OCI-LY3 (cell line): Measurements from ENCODE around the gene MATN4.

ENCODE experiments used
- H2AFZ ChIP-seq: fragments of 200-600, 300-600 bp; shearing (Covaris generic); 2 replicates; pipeline ENCODE4 v1.6.0; 2014; ENCODE audit warnings: antibody characterized with exemption, low read depth, low read length
- H3K27ac ChIP-seq: fragments of 200-600, 300-600 bp; sonication (generic); 2 replicates; pipeline ENCODE4 v1.5.1; 2014; ENCODE audit warnings: mild to moderate bottlenecking, low read length, moderate library complexity, mixed read lengths
- H3K27me3 ChIP-seq: fragments of 200-600, 300-600 bp; sonication (generic); 2 replicates; pipeline ENCODE4 v1.6.1; 2014; ENCODE audit warnings: low read depth, low read length, mixed read lengths
- H3K36me3 ChIP-seq: fragments of 200-600, 300-600 bp; sonication (generic); replicated peaks from 2 replicates; pipeline ENCODE3; 2014; ENCODE audit warnings: low read depth, low read length, mixed read lengths
- H3K4me1 ChIP-seq: fragments of 300-600, 200-600 bp; sonication (generic); 2 replicates; pipeline ENCODE4 v1.6.1; 2014; ENCODE audit warnings: low read length, mixed read lengths
- H3K4me2 ChIP-seq: fragments of 200-600, 300-600 bp; sonication (generic); 2 replicates; pipeline ENCODE4 v1.6.1; 2014; ENCODE audit warnings: low read length, mixed read lengths
- H3K4me3 ChIP-seq: fragments of 300-600, 200-600 bp; sonication (generic); 2 replicates; pipeline ENCODE4 v1.5.1; 2014; ENCODE audit warnings: antibody characterized with exemption, mild to moderate bottlenecking, low read length, moderate library complexity
- H3K79me2 ChIP-seq: fragments of 300-600, 200-600 bp; shearing (Covaris generic); 2 replicates; pipeline ENCODE4 v1.6.1; 2014; ENCODE audit warnings: mild to moderate bottlenecking, low read length, mixed read lengths
- H3K9ac ChIP-seq: fragments of 300-600, 200-600 bp; shearing (Covaris generic); 2 replicates; pipeline ENCODE4 v1.6.0; 2014; ENCODE audit warnings: mild to moderate bottlenecking, low read length, moderate library complexity
- H3K9me3 ChIP-seq: fragments of 200-600, 300-600 bp; shearing (Covaris generic); 2 replicates; pipeline ENCODE4 v1.6.1; 2014; ENCODE audit warnings: low read length, mixed read lengths; ENCODE audit not compliant: insufficient read depth
- H4K20me1 ChIP-seq: fragments of 200-600, 300-600 bp; sonication (generic); 2 replicates; pipeline ENCODE4 v1.6.1; 2016; ENCODE audit warnings: low read length, mixed read lengths; ENCODE audit not compliant: insufficient read depth
- EZH2phosphoT487 ChIP-seq: fragments of 200-600 bp; shearing (Covaris generic); IDR thresholded peaks from 2 replicates; pipeline ENCODE4 v1.6.1; 2018; ENCODE audit warnings: antibody characterized with exemption, mixed run types, low read depth
- TF ChIP-seq, protein P1 (sequence below): fragments of 200-600, 300-600 bp; sonication (generic); IDR thresholded peaks from 2 replicates; pipeline ENCODE4 v1.5.1; 2014; ENCODE audit warnings: antibody characterized with exemption, low read length, low read depth

Gene MATN4

DNA sequence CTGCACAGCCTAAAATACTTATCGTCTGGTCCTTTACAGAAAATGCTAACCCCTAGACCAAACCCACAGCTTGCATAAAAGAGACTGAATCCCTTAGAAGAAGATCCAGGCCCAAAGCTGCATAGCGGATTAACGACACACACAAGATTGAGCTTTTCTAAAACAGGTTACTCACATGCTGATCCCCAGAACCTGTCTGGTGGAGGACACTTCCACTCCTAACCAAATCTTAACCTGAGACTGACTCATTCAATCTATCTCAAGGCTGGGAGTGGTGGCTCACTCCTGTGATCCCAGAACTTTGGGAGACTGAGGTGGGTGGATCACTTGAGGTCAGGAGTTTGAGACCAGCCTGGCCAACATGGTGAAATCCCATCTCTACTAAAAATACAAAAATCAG is 50.9 kb downstream of the MATN4 start:
- peaks cover 83% of the 10 kb centered on the region for H3K27me3 ChIP-seq
- no peaks in the 10 kb centered on the region for H4K20me1 ChIP-seq
- no peaks in the 10 kb centered on the region for H3K79me2 ChIP-seq
- no peak overlapping the region for H3K9ac ChIP-seq
- H3K36me3 ChIP-seq: no peaks in the 10 kb centered on the region
- H3K4me3 ChIP-seq: no peak overlapping the region
- H3K4me1 ChIP-seq: peaks cover 13% of the 10 kb centered on the region
- H3K9me3 ChIP-seq: no peaks in the 10 kb centered on the region
- H3K4me2 ChIP-seq: no peak overlapping the region
- no peak for TF ChIP-seq EZH2phosphoT487
- TF ChIP-seq, protein P1, sequence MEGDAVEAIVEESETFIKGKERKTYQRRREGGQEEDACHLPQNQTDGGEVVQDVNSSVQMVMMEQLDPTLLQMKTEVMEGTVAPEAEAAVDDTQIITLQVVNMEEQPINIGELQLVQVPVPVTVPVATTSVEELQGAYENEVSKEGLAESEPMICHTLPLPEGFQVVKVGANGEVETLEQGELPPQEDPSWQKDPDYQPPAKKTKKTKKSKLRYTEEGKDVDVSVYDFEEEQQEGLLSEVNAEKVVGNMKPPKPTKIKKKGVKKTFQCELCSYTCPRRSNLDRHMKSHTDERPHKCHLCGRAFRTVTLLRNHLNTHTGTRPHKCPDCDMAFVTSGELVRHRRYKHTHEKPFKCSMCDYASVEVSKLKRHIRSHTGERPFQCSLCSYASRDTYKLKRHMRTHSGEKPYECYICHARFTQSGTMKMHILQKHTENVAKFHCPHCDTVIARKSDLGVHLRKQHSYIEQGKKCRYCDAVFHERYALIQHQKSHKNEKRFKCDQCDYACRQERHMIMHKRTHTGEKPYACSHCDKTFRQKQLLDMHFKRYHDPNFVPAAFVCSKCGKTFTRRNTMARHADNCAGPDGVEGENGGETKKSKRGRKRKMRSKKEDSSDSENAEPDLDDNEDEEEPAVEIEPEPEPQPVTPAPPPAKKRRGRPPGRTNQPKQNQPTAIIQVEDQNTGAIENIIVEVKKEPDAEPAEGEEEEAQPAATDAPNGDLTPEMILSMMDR: no peak
- H3K27ac ChIP-seq: no peak overlapping the region
- H2AFZ ChIP-seq: no peak overlapping the region

DNA sequence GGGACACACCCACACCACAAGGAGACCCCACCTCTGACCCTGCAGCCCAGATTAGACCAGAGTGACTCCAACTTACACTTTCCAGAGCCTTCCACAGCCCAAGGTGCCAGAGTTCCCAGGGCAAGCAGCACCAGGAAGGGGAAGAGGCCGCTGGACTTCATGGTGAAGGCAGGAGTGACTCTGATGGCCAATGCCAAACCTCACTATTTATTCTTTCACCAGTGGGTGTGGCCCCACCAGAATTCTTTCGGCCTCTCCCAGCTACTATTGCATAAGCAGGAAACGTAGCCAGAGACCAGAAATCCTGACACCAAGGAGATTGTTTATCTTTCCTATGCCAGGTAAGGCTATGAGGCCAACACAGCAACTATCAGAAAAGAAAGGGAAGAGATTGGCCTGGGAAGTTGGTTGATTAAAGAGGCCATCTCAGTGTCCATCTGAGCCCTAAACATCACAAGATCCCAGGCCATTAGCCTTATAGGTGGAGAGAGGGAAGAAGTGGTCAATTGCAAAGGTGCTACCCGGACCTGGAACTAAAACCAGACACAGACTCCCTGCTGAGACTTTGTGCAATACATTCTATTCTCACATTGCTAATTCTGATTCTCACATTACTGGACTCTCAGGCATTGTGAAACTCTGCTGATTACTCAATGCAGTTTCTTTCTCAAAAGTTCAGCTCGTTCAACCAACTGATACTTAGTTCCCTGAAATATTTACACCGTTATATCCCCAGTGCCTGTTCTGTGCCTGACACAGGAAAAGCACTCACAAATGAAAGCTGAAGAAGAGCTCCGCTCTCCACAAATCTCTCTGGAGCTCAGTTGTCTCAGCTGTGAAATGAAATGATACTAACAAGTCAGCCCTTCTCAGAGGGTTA is 53.5 kb downstream of the MATN4 start, which contains the start of gene SLPI:
Gene SLPI (minus strand): TSS at position 182 of the 880 bp plus-strand sequence. CDS start 21 bp downstream, at position 161.
- Histone ChIP-seq H3K9me3 (no peaks in the 10 kb centered on the region), H3K4me3 (no peak within 1 kb of the TSS), H4K20me1 (no peaks in the 10 kb centered on the region), H3K36me3 (no peaks in the 10 kb centered on the region), H2AFZ (no peak within 1 kb of the TSS), H3K27ac (no peak within 1 kb of the TSS), H3K4me2 (peak within 1 kb of the TSS; percentile 35), H3K4me1 (peaks cover 13% of the 10 kb centered on the region), H3K9ac (no peak within 1 kb of the TSS), H3K27me3 (peaks cover 84% of the 10 kb centered on the region), H3K79me2 (no peaks in the 10 kb centered on the region)
- no peak for TF ChIP-seq EZH2phosphoT487
- TF ChIP-seq, protein P1: no peak

DNA sequence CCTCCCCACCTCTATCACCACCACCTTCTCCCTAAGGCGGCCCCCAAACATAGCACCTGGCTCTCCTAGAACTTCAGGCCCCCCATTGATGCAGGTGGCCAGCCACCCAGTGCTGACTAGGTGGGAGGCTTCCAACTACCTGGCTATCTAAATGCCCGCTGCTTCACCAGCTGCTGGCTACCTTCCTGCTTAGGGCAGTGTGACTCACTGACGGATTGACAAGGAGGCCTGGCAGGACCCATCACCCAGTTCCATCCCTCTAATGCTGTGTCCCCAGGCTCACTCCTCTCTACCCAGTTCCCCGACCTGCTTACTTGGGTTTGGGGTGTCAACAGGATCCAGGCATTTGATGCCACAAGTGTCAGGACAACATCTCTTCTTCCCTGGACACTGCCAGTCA is 54.8 kb downstream of the MATN4 start:
- Histone ChIP-seq H3K9ac (no peak overlapping the region), H3K27me3 (peaks cover 83% of the 10 kb centered on the region), H3K27ac (no peak overlapping the region), H3K4me1 (peaks cover 13% of the 10 kb centered on the region), H3K9me3 (no peaks in the 10 kb centered on the region), H3K4me3 (no peak overlapping the region), H4K20me1 (no peaks in the 10 kb centered on the region), H3K4me2 (no peak overlapping the region), H2AFZ (no peak overlapping the region), H3K79me2 (no peaks in the 10 kb centered on the region), H3K36me3 (no peaks in the 10 kb centered on the region)
- TF ChIP-seq, protein P1: no peak
- no peak for TF ChIP-seq EZH2phosphoT487

DNA sequence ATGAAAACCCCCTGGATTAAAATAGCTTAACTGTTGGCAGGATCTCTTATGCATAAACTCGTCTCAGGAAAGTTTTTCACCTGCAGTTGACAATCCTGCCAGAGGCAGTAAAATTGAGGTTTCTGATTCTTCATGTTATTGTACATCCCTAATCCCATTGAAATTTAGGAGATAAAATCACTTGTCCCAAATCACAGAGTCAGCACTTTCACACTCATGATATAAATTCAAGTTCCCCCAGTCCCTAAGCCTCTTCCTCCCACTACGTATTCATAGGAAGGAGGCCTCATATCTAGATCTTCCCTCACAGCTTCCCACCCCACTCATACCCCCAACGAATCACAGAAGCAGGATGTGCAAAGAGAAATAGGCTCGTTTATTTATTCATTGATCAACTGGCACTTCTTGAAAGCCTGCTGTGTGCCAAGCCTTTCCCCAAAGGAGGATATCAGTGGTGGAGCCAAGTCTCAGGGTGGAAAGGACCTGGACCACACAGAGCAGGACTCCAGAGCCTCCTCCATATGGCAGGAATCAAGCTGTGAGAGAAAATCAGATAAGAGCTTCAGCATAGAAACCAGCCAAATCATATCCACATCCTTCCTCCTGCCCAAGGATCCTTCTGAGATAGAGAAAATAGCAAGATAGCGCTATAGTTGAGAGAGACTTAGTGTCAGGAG is 56.1 kb downstream of the MATN4 start:
- Histone ChIP-seq H3K9ac (no peak overlapping the region), H3K79me2 (no peaks in the 10 kb centered on the region), H3K27me3 (peaks cover 89% of the 10 kb centered on the region), H3K9me3 (no peaks in the 10 kb centered on the region), H3K4me3 (no peak overlapping the region), H3K27ac (no peak overlapping the region), H3K36me3 (no peaks in the 10 kb centered on the region), H2AFZ (no peak overlapping the region), H4K20me1 (no peaks in the 10 kb centered on the region), H3K4me2 (no peak overlapping the region), H3K4me1 (peaks cover 13% of the 10 kb centered on the region)
- TF ChIP-seq EZH2phosphoT487: no peak
- TF ChIP-seq, protein P1: no peak
